Calu3 (cell line): ENCODE data around the gene BATF3. TPM values are rescaled to one million over a fixed set of nuclear protein-coding genes. Genes with fewer than 3 reads are reported as not detected.

Experiments used
- BruUV-seq: library from RNA; stranded (reverse); fragments of 400-500 nt; replicated peaks from 2 replicates; lab custom pipeline; 2021; lab: Mats Ljungman, UMichigan
- CTCF ChIA-PET: fragments of 300-600 bp; sonication (Branson Sonifier 250); formaldehyde crosslinking; loops from one replicate; lab custom pipeline; 2022; ENCODE audit warnings: antibody characterized with exemption; lab: Charles Lee
- DNase-seq: peaks from one replicate; pipeline ENCODE4 v3.0.0; 2022
- H3K27ac Mint-ChIP-seq: one replicate; pipeline ENCODE4 v1.8.0; 2022; ENCODE audit warnings: mixed read lengths; ENCODE audit not compliant: unreplicated experiment
- H3K27me3 Mint-ChIP-seq: one replicate; pipeline ENCODE4 v1.8.0; 2022; ENCODE audit warnings: mixed read lengths; ENCODE audit not compliant: unreplicated experiment
- H3K36me3 Mint-ChIP-seq: one replicate; pipeline ENCODE4 v1.8.0; 2022; ENCODE audit warnings: mild to moderate bottlenecking, moderate library complexity, mixed read lengths; ENCODE audit not compliant: insufficient read depth, unreplicated experiment
- H3K4me1 Mint-ChIP-seq: one replicate; pipeline ENCODE4 v1.8.0; 2022; ENCODE audit warnings: mild to moderate bottlenecking, low read depth, mixed read lengths; ENCODE audit not compliant: unreplicated experiment
- H3K4me3 Mint-ChIP-seq: one replicate; pipeline ENCODE4 v1.8.0; 2022; ENCODE audit warnings: mild to moderate bottlenecking, low read depth, moderate library complexity, mixed read lengths; ENCODE audit not compliant: unreplicated experiment
- H3K9me3 Mint-ChIP-seq: one replicate; pipeline ENCODE4 v1.8.0; 2022; ENCODE audit warnings: low read depth, mixed read lengths; ENCODE audit not compliant: unreplicated experiment
- intact Hi-C: fragments of 100-400 bp; cut with micrococcal nuclease; formaldehyde crosslinking; loops from one replicate; pipeline ENCODE4 v1.10.0; 2022; ENCODE audit not compliant: unreplicated experiment
- total RNA-seq: library from RNA; stranded (reverse); gene quantifications from 2 replicates; pipeline ENCODE4 v1.2.3, GENCODE V29; 2022
- TF ChIP-seq, protein P1 (sequence below): fragments of 200-600 bp; IDR thresholded peaks from one replicate; pipeline ENCODE4 v1.8.0; 2022; ENCODE audit warnings: antibody characterized with exemption; ENCODE audit not compliant: unreplicated experiment

Gene BATF3
- total RNA-seq, 1 experiment from 2014 or later = 0.90 TPM

DNA sequence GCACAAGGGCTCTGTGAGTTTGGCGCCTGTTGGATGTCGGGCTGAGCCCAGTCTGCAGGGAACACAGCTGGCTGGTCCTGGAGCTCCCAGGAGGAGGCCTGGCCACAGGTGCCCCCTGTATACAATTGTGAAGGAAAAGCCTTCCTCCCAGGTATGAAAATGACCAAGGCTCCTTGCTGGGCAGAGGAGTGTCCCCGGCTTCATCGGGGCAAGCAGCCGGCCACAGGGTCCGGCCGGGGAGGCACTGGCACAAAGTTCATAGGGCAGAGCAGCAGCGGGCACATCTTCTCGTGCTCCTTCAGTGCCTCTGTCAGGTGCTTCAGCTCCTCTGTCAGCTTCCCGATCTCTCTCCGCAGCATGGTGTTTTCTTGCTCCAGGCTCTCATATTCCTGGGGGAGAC lies 13.0 kb downstream of the BATF3 start:
- DNase-seq = no peak
- no peaks in the 10 kb centered on the region for H3K4me1 Mint-ChIP-seq
- CTCF ChIA-PET = no interaction called here
- H3K27ac Mint-ChIP-seq = no peak overlapping the region
- TF ChIP-seq, protein P1, sequence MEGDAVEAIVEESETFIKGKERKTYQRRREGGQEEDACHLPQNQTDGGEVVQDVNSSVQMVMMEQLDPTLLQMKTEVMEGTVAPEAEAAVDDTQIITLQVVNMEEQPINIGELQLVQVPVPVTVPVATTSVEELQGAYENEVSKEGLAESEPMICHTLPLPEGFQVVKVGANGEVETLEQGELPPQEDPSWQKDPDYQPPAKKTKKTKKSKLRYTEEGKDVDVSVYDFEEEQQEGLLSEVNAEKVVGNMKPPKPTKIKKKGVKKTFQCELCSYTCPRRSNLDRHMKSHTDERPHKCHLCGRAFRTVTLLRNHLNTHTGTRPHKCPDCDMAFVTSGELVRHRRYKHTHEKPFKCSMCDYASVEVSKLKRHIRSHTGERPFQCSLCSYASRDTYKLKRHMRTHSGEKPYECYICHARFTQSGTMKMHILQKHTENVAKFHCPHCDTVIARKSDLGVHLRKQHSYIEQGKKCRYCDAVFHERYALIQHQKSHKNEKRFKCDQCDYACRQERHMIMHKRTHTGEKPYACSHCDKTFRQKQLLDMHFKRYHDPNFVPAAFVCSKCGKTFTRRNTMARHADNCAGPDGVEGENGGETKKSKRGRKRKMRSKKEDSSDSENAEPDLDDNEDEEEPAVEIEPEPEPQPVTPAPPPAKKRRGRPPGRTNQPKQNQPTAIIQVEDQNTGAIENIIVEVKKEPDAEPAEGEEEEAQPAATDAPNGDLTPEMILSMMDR = no peak
- H3K36me3 Mint-ChIP-seq = no peaks in the 10 kb centered on the region
- no peaks in the 10 kb centered on the region for H3K9me3 Mint-ChIP-seq
- BruUV-seq = no TSS peak
- intact Hi-C loops = no loop called here
- H3K4me3 Mint-ChIP-seq = no peak overlapping the region
- H3K27me3 Mint-ChIP-seq = peaks cover 16% of the 10 kb centered on the region

DNA sequence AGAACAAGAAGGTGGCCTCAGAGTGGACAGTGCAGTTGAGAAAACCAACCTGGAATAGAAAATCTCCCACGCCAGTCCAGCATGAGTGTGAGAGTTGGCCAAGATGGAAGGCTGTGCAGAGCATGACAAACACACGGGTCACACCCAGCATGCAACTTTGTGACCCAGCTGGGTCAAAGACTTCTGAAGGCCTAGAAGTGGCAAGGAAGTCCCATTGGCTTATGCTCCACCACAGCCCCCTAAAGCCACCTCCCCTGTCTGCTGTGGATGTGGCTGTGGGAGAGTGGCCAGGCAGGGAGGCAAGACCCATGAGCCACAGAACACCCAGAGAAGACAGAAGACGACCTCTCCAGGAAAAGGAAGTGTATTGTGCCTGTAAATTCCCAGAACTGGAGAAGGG lies 13.6 kb downstream of the BATF3 start:
- Mint-ChIP-seq H3K4me1 (no peaks in the 10 kb centered on the region), H3K27ac (no peak overlapping the region), H3K27me3 (peaks cover 17% of the 10 kb centered on the region), H3K36me3 (no peaks in the 10 kb centered on the region), H3K4me3 (no peak overlapping the region), H3K9me3 (no peaks in the 10 kb centered on the region)
- intact Hi-C loops = no loop called here
- no peak for DNase-seq
- BruUV-seq = no TSS peak
- CTCF ChIA-PET = no interaction called here
- TF ChIP-seq, protein P1 = no peak

DNA sequence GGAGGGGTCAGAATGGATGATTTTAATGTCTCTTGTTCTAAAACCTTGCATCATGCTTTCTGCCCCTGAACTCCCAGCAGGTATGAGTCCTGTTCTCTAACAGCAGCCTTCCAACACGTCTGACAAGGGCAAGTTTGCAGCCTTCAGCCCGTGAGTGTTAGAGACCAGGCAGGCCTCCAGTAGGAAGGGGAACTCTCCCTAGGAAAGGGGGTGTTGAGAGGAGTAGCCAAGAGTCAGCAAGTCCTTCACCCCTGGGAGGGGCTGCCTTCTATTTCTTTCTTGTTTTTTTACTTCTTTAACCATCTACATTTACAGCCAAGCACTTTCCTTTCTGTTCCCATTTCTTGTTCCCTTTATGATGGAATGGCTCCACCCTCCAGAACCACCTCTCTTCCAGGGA lies 14.2 kb downstream of the BATF3 start:
- DNase-seq = no peak
- Mint-ChIP-seq H3K4me1 (no peaks in the 10 kb centered on the region), H3K9me3 (no peaks in the 10 kb centered on the region), H3K36me3 (no peaks in the 10 kb centered on the region), H3K4me3 (no peak overlapping the region), H3K27me3 (peaks cover 23% of the 10 kb centered on the region), H3K27ac (no peak overlapping the region)
- CTCF ChIA-PET = no interaction called here
- intact Hi-C loops = no loop called here
- TF ChIP-seq, protein P1 = no peak
- no TSS peak for BruUV-seq

DNA sequence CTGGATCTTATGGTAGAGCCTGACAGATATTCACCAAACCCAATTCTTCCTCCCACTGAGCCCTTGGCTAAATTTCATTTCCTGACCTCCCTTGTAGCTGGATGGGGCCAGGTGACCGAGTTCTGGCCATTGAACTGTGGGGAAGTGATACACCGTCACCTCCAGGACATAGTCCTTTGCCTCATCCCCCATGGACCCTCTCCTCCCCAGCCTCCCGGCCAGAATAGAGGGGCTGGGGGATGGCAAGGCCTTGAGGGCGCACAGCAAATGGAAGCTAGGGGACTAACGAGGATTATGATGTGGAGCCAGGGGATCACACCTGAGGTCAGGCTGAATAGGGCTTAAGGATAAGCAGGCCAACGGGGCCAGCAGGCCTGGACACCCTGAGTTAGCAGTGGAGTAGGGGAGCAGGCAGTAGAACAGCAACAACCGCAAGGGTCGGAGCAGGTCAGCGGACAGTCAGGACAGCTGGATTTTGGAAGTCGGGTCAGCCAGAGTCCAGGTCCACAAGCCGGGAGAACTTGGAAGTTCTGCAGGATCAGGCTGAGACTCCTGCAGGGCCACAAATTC lies 15.0 kb downstream of the BATF3 start:
- no peak for DNase-seq
- H3K9me3 Mint-ChIP-seq = no peaks in the 10 kb centered on the region
- H3K27ac Mint-ChIP-seq = no peak overlapping the region
- no peaks in the 10 kb centered on the region for H3K4me1 Mint-ChIP-seq
- CTCF ChIA-PET = no interaction called here
- peaks cover 31% of the 10 kb centered on the region for H3K27me3 Mint-ChIP-seq
- no peaks in the 10 kb centered on the region for H3K36me3 Mint-ChIP-seq
- intact Hi-C loops = no loop called here
- TF ChIP-seq, protein P1 = no peak
- no peak overlapping the region for H3K4me3 Mint-ChIP-seq
- no TSS peak for BruUV-seq
